Naive thymus-derived CD4-positive, alpha-beta T cell (primary cell): ENCODE measurements around the gene S100A4. TPM values are rescaled to one million over a fixed set of nuclear protein-coding genes. Genes with fewer than 3 reads are reported as not detected.
"Not testable (repeated sequence)": the region's sequence is repeated elsewhere in the genome, so short reads cannot be mapped to it uniquely, and the experiment has no call there.

Experiments
- ATAC-seq: fragments of 150-1000 bp; cut with Tn5 transposase; 2 replicates; pipeline ENCODE4 v1.10.0; 2021; ENCODE audit warnings: mild to moderate bottlenecking, moderate library complexity
- CTCF ChIA-PET: fragments of 350-600 bp; sonication (Branson Sonifier 250); formaldehyde crosslinking; loops from one replicate; lab custom pipeline; 2021; ENCODE audit warnings: antibody characterized with exemption; lab: Charles Lee
- POLR2A ChIA-PET: fragments of 350-600 bp; sonication (Branson Sonifier 250); formaldehyde crosslinking; loops from one replicate; lab custom pipeline; 2021; ENCODE audit warnings: antibody characterized with exemption, inconsistent platforms; lab: Charles Lee
- DNase-seq, 9 donors: peaks; one replicate each; pipeline versions ENCODE4 v3.0.0 to v3.0.0-alpha.2; 2020 to 2022; ENCODE audit warnings: mixed read lengths in 1 of 9
- H3K27ac ChIP-seq: one replicate; pipeline ENCODE4 v1.7.0; 2013; ENCODE audit warnings: mild to moderate bottlenecking, low read depth, low read length, moderate library complexity
- H3K27me3 ChIP-seq, 2 donors: one replicate each; pipeline ENCODE4 v1.7.0; 2013; ENCODE audit warnings: low read length in 2 of 2, mild to moderate bottlenecking in 2 of 2, moderate library complexity in 2 of 2; ENCODE audit not compliant: control insufficient read depth in 2 of 2, insufficient read depth in 2 of 2
- H3K36me3 ChIP-seq, 3 experiments: 1 replicate in 2 of 3; 2 replicates in 1 of 3; pipeline ENCODE4 v1.7.0; 2013; ENCODE audit warnings: low read length in 3 of 3, mild to moderate bottlenecking in 3 of 3, moderate library complexity in 1 of 3; ENCODE audit not compliant: insufficient read depth in 3 of 3, control insufficient read depth in 2 of 3
- H3K4me1 ChIP-seq, 2 donors: one replicate each; pipeline ENCODE4 v1.7.0; 2013; ENCODE audit warnings: low read length in 2 of 2, mild to moderate bottlenecking in 2 of 2, moderate library complexity in 1 of 2; ENCODE audit not compliant: control insufficient read depth in 2 of 2, insufficient read depth in 2 of 2
- H3K4me3 ChIP-seq: 2 replicates; pipeline ENCODE4 v1.7.0; 2013; ENCODE audit warnings: mild to moderate bottlenecking, low read length
- H3K9me3 ChIP-seq, 3 experiments: 1 replicate in 2 of 3; 2 replicates in 1 of 3; pipeline ENCODE4 v1.7.0; 2013; ENCODE audit warnings: low read length in 3 of 3; ENCODE audit not compliant: control insufficient read depth in 2 of 3
- H3K27ac Mint-ChIP-seq, 9 donors: one replicate each; pipeline ENCODE4 v1.8.0; 2020 to 2022; ENCODE audit warnings: mixed read lengths in 9 of 9, mild to moderate bottlenecking in 8 of 9, moderate library complexity in 5 of 9, inconsistent platforms in 2 of 9
- H3K27me3 Mint-ChIP-seq, 5 donors: one replicate each; pipeline ENCODE4 v1.8.0; 2021 to 2022; ENCODE audit warnings: mixed read lengths in 5 of 5, mild to moderate bottlenecking in 1 of 5
- H3K36me3 Mint-ChIP-seq, 5 donors: one replicate each; pipeline ENCODE4 v1.8.0; 2020 to 2022; ENCODE audit warnings: mixed read lengths in 5 of 5, mild to moderate bottlenecking in 3 of 5, inconsistent platforms in 1 of 5
- H3K4me1 Mint-ChIP-seq, 7 donors: one replicate each; pipeline ENCODE4 v1.8.0; 2020 to 2022; ENCODE audit warnings: mixed read lengths in 7 of 7, mild to moderate bottlenecking in 3 of 7, inconsistent platforms in 1 of 7
- H3K4me3 Mint-ChIP-seq, 10 donors: one replicate each; pipeline ENCODE4 v1.8.0; 2020 to 2022; ENCODE audit warnings: mild to moderate bottlenecking in 10 of 10, mixed read lengths in 10 of 10, moderate library complexity in 6 of 10, inconsistent platforms in 2 of 10
- H3K9me3 Mint-ChIP-seq, 11 donors: one replicate each; pipeline ENCODE4 v1.8.0; 2020 to 2022; ENCODE audit warnings: mixed read lengths in 11 of 11, mild to moderate bottlenecking in 4 of 11, inconsistent platforms in 1 of 11, moderate library complexity in 1 of 11
- intact Hi-C, 2 donors: fragments of 100-400 bp; cut with micrococcal nuclease; formaldehyde crosslinking; loops; one replicate each; pipeline ENCODE4 v1.15.1; 2023
- polyA plus RNA-seq, 2 donors: library from polyadenylated mRNA; unstranded; fragments of 300-500 nt; fragmentation: Illumina TruSeq; gene quantifications; one replicate each; pipeline ENCODE4 v1.2.3, GENCODE V29; 2021
- total RNA-seq, 6 experiments: library from RNA in 5 of 6; stranded (reverse) in 5 of 6; gene quantifications; 1 replicate in 5 of 6; 2 replicates in 1 of 6; pipeline ENCODE4 v1.2.3 and lab custom pipeline; 2021 to 2026

Gene S100A4
- 100 to 1,000 TPM in 3 of 5 experiments, 10 to 100 TPM in 2; 54.0 to 766 (median 204) TPM for total RNA-seq
- 100 to 1,000 TPM; 259 to 359 TPM for polyA plus RNA-seq
- total RNA-seq (lab: John Stamatoyannopoulos, UW): 35.8 reads per million, percentile 64 among the genes with 10 or more reads in this experiment

DNA sequence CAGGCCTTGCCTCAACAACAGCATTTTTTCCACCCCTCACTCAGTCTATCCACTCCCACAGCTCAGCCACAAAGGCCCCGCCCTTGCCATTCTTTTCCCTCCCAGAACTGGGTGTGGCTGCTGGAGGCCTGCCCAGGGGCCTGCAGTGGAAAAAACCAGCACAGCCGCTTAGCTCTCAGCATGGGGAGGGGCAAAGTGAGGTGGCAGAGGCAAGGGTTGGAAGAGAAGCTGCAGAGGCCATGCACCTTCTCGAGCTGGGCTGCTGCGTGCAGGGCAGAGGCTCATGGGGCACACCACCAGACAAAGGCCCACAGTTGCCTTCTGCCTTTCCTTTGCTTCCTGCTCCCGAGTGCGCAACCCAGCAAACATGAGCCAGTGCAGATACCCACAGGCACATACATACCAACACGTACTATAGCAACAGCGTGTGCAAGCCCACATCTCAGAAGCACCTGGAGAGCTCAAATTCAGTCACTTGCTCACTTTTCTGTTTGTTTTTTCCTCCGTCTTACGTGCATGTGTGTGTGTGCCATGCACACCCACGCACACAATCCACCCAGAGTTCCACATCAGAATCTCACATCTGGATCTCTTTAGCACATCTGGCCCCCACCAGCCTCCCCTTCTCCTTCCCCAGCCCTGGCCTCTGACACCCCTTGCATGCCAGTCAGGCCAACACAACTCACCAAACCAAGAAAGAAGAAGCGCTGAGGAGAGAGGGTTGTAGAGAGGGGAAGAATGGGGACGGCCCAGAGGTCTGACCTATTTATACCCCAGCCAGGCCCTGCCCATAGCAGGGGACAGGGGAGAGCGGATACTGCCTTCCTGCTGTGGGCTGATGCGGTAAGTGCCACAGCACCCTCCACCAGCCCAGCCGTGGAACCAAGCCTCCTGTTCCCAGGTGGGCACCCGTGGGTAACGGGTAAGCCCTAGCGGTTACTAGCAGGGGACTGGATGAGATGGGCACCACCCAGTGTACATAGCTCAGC lies at the start of gene S100A4:
Gene S100A4, minus strand, starts transcription at position 740 of the 989 bp plus-strand sequence. CDS start 1,012 bp downstream, outside the sequence.
- H3K27ac Mint-ChIP-seq: peak within 1 kb of the TSS; percentile 93 to 99 (median 98)
- Histone ChIP-seq H3K27me3 (no peaks in the 10 kb centered on the region), H3K4me3 (peak within 1 kb of the TSS; percentile 69), H3K27ac (peak within 1 kb of the TSS; percentile 79), H3K36me3 (peaks cover 0 to 15% (median 11%) of the 10 kb centered on the region in 3 experiments), H3K4me1 (peaks cover 53 to 69% of the 10 kb centered on the region in 2 donors), H3K9me3 (no peaks in the 10 kb centered on the region)
- peak within 1 kb of the TSS; percentile 85 to 97 (median 88) for H3K4me3 Mint-ChIP-seq
- DNase-seq (peak; percentile 50 to 93 (median 89)), ATAC-seq (peak; percentile 84)
- ChIA-PET CTCF (interaction anchor here (0.6 to 4.9 kb wide), 8 partner anchors 12 to 35 kb away, joined by 3 to 97 read pairs (median 4); partner anchors contain the start of gene S100A6), POLR2A (interaction anchor here (0.7 to 9.5 kb wide), 18 partner anchors 9 to 432 kb away, joined by 3 to 268 read pairs (median 5); partner anchors contain the start of genes CHTOP, INTS3, JTB and S100A2)
- peaks cover 62 to 87% (median 74%) of the 10 kb centered on the region in 7 donors for H3K4me1 Mint-ChIP-seq
- no peaks in the 10 kb centered on the region for H3K9me3 Mint-ChIP-seq
- no peaks in the 10 kb centered on the region for H3K27me3 Mint-ChIP-seq
- intact Hi-C loops: loop anchor here (1.0 to 5.0 kb wide), 6 partner anchors 9 to 182 kb away; partner anchors contain the start of gene INTS3 (in 1 of the 2)
- H3K36me3 Mint-ChIP-seq: peaks cover 8 to 34% (median 15%) of the 10 kb centered on the region in 5 donors

DNA sequence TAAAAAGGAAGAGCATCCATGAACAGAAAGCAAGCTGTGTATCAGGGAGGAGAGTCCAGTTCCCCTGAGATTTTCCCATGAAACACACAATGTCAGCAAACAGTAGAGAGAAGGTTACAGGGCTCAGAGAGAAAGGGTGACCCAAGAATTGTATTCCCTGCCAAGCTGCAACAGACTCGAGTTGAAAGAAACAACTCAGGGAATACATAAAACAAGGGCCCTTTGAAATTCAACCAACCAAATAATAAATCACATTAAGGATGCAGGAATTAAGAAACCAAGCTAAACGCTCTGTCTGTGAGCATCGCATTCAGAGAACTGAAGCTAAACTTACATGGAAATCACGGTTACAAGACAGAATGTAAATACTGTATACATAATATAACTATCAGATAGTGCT lies 47.1 kb upstream of the S100A4 start:
- Histone ChIP-seq H3K4me1 (no peaks in the 10 kb centered on the region), H3K27me3 (no peaks in the 10 kb centered on the region), H3K4me3 (no peak overlapping the region), H3K36me3 (no peaks in the 10 kb centered on the region), H3K27ac (no peak overlapping the region), H3K9me3 (no peaks in the 10 kb centered on the region)
- Mint-ChIP-seq H3K36me3 (peaks cover 0 to 4% (median 0%) of the 10 kb centered on the region in 5 donors), H3K9me3 (no peaks in the 10 kb centered on the region), H3K4me1 (peaks cover 0 to 6% (median 0%) of the 10 kb centered on the region in 7 donors), H3K27ac (no peak overlapping the region), H3K4me3 (no peak overlapping the region), H3K27me3 (peaks cover 0 to 1% (median 0%) of the 10 kb centered on the region in 5 donors)
- DNase-seq: no peak
- POLR2A ChIA-PET: no interaction called here
- CTCF ChIA-PET: no interaction called here
- no peak for ATAC-seq
- intact Hi-C loops: no loop called here

DNA sequence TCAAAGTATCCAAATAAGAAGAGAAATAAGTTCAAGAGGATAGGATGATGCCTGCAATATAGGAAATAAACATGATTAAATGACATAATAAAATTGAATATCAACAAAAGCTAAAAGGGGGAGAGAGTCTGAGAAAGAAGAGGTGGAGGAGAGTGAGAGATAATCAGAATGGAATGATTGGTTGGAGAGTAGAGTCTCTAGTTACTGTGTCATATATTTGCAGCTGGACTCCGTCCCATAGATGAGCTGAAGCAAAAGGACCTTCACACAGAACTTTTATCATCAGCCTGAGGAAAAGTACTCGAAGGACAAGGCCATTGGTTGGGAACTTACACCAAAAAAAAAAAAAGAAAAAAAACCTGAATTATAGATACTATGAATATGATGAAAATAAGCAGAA lies 42.9 kb upstream of the S100A4 start:
- ATAC-seq: no peak
- Histone ChIP-seq H3K4me1 (no peaks in the 10 kb centered on the region), H3K27ac (no peak overlapping the region), H3K27me3 (no peaks in the 10 kb centered on the region), H3K9me3 (no peaks in the 10 kb centered on the region), H3K4me3 (no peak overlapping the region), H3K36me3 (no peaks in the 10 kb centered on the region)
- no peak for DNase-seq
- ChIA-PET POLR2A (interaction anchor here (0.6 kb wide), 1 partner anchor 53 kb away, joined by 3 read pairs; the partner anchor contains the start of gene S100A6), CTCF (no interaction called here)
- no peak overlapping the region for H3K27ac Mint-ChIP-seq
- H3K4me1 Mint-ChIP-seq: no peaks in the 10 kb centered on the region
- peaks cover 0 to 3% (median 0%) of the 10 kb centered on the region in 5 donors for H3K36me3 Mint-ChIP-seq
- H3K4me3 Mint-ChIP-seq: no peak overlapping the region
- H3K27me3 Mint-ChIP-seq: peaks cover 0 to 16% (median 5%) of the 10 kb centered on the region in 5 donors
- peaks cover 0 to 2% (median 0%) of the 10 kb centered on the region in 11 donors for H3K9me3 Mint-ChIP-seq
- intact Hi-C loops: no loop called here

DNA sequence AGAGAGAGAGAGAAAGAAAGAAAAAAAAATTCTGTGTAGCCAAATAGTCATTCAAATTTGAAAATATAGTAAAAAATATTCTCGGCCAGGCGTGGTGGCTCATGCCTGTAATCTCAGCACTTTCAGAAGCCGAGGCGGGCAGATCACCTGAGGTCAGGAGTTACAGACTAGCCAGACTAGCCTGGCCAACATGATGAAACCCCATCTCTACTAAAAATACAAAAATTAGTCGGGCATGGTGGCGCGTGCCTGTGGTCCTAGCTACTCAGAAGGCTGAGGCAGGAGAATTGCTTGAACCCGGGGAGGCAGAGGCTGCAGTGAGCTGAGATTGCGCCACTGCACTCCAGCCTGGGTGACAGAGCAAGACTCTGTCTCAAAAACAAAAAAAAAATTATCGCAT lies 42.4 kb upstream of the S100A4 start:
- H3K27me3 Mint-ChIP-seq: peaks cover 0 to 16% (median 5%) of the 10 kb centered on the region in 5 donors
- ATAC-seq, DNase-seq, H3K9me3 Mint-ChIP-seq, H3K4me3 ChIP-seq, H3K9me3 ChIP-seq, H3K4me1 ChIP-seq, H3K4me1 Mint-ChIP-seq, H3K4me3 Mint-ChIP-seq, H3K27me3 ChIP-seq, H3K36me3 Mint-ChIP-seq, intact Hi-C loops, H3K27ac Mint-ChIP-seq, POLR2A ChIA-PET, H3K36me3 ChIP-seq, H3K27ac ChIP-seq: not testable (repeated sequence)
- CTCF ChIA-PET: interaction anchor here (0.6 to 2.1 kb wide), 2 partner anchors 20 to 93 kb away, joined by 3 to 7 read pairs; no protein-coding TSS in a partner anchor

DNA sequence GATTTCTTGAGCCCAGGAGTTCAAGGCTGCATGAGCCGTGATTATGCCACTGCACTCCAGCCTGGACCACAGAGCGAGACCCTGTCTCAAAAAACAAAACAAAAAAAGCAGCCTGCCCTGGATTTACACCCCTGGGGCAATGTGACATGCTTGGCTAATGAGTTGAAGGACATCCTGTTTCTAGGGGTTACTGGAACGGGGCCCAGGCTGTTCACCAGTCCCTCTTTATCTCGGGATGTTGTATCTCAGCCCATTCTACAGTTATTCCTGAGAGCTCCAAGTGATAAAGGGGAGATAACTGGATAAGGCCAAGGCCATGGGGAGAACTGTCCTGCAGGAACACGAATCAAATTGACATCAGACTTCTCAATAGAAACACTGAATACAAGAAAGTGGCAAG lies 41.7 kb upstream of the S100A4 start:
- H3K36me3 Mint-ChIP-seq: peaks cover 0 to 3% (median 0%) of the 10 kb centered on the region in 5 donors
- Histone ChIP-seq H3K4me3 (no peak overlapping the region), H3K4me1 (no peaks in the 10 kb centered on the region), H3K36me3 (no peaks in the 10 kb centered on the region), H3K9me3 (no peaks in the 10 kb centered on the region), H3K27me3 (no peaks in the 10 kb centered on the region), H3K27ac (no peak overlapping the region)
- peaks cover 0 to 2% (median 0%) of the 10 kb centered on the region in 11 donors for H3K9me3 Mint-ChIP-seq
- CTCF ChIA-PET: interaction anchor here (2.1 kb wide), 1 partner anchor 19 kb away, joined by 7 read pairs; no protein-coding TSS in a partner anchor
- intact Hi-C loops: no loop called here
- no peaks in the 10 kb centered on the region for H3K4me1 Mint-ChIP-seq
- POLR2A ChIA-PET: no interaction called here
- DNase-seq: no peak
- ATAC-seq: no peak
- no peak overlapping the region for H3K27ac Mint-ChIP-seq
- H3K27me3 Mint-ChIP-seq: peaks cover 0 to 16% (median 5%) of the 10 kb centered on the region in 5 donors
- H3K4me3 Mint-ChIP-seq: no peak overlapping the region

DNA sequence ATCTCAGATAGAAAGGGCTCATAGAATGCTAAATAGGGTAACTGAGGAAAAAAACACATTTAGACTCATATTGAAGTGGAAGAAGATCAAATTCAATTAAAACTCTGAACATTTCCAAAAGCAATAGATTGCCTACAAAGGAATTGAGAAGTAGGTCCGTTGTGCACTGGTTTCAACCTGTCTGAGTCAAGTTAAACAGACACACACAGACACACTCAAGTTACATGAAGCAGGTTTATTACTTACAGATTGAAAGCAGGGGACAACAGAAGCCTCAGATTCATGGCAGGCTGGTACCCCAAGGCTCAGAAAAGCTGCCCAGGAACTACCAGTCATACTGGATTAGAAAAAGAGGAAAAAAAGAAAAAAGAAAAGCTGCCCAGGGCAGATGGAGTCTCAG lies 40.7 kb upstream of the S100A4 start:
- Histone ChIP-seq H3K4me3 (no peak overlapping the region), H3K27ac (no peak overlapping the region), H3K27me3 (no peaks in the 10 kb centered on the region), H3K36me3 (no peaks in the 10 kb centered on the region), H3K9me3 (no peaks in the 10 kb centered on the region), H3K4me1 (no peaks in the 10 kb centered on the region)
- ChIA-PET CTCF (interaction anchor here (2.1 kb wide), 1 partner anchor 18 kb away, joined by 7 read pairs; no protein-coding TSS in a partner anchor), POLR2A (no interaction called here)
- Mint-ChIP-seq H3K27ac (no peak overlapping the region), H3K9me3 (peaks cover 0 to 2% (median 0%) of the 10 kb centered on the region in 11 donors), H3K4me1 (no peaks in the 10 kb centered on the region), H3K4me3 (no peak overlapping the region), H3K27me3 (peaks cover 0 to 16% (median 5%) of the 10 kb centered on the region in 5 donors), H3K36me3 (peaks cover 0 to 3% (median 0%) of the 10 kb centered on the region in 5 donors)
- intact Hi-C loops: no loop called here
- DNase-seq: no peak
- no peak for ATAC-seq
